NCI-H2196 treated with DMSO at 0.1 percent for 48 hours (cell line): ENCODE results near the gene ATOH8.

Source experiments
- DNase-seq: peaks from one replicate; lab custom pipeline; 2025; ENCODE audit not compliant: unreplicated experiment; lab: John Stamatoyannopoulos, UW

The ATOH8 gene

DNA sequence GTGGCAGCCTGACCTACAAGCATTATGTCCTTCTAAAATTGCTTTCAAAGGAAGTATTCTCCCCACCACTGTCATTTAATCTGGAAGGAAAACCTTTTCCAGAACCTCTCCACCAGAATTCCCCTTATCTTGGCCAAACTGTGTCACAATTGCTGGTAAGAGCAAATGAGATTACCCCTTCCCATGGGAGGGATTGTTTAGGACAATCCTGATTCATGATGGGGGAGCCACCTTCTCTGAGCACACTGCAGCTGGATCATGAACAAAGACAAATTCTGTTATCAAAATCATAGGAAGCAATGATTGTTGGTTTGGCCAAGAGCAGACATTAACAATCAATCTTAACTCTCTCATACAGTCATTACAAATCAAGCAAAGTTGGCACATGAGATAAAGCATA, 18.1 kb upstream of the ATOH8 start:
- no peak for DNase-seq

DNA sequence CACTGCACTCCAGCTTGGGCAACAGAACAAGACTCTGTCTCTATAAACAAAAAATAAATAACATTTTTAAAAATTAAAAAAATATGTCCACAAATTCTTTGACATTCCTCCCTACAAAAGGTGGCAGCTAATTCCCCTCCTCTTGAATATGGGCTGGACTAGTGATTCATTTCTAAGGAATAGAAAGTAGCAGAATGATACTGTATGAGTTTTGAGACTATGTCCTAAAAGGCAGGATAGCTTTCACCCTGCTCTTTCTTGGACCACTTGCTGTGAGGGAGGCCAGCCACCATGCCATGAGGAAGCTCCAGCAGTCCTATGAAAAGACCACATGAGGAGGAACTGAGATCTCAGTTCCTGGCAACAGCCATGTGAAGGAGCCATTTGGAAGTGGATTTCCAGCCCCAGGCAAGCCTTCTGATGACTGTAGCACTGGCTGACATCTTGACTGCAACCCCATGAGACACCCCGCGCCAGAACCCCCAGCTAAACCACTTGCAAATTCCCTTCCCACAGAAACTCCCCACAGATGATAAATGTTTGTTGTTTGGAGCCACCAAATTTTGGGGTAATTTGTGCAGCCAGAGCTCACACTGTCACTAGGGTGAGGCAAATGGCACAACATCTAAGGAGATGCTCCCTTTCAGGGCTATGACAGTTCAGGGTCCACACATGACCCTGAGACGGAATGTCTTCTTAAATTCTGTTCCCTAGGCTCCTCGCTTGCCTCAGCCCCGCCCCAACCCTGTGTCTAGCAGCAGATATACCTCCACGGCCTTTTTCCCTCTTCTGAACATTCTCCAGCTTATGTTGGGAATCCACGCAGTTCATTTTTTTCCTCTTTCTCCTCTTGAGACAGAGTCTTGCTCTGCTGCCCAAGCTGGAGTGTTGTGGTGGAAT, 17.1 kb upstream of the ATOH8 start:
- no peak for DNase-seq

DNA sequence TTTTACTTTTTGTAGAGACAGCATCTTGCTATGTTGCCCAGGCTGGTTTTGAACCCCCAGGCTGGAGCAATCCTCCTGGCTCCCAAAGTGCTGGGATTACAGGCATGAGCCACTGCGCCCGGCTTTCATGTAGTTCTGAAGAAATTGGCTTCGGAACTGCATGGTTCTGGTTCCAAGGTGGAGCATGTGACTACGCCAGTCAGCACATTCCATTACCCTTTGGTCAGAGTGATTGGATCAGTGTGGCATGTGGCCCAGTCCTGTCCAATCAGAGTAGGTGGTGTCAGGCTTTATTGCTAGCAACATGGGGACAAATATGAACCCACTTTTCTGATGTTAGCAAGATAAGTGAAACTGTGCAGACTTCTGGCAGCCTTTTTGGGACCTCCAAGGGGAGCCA, 16.3 kb upstream of the ATOH8 start:
- DNase-seq = no peak

DNA sequence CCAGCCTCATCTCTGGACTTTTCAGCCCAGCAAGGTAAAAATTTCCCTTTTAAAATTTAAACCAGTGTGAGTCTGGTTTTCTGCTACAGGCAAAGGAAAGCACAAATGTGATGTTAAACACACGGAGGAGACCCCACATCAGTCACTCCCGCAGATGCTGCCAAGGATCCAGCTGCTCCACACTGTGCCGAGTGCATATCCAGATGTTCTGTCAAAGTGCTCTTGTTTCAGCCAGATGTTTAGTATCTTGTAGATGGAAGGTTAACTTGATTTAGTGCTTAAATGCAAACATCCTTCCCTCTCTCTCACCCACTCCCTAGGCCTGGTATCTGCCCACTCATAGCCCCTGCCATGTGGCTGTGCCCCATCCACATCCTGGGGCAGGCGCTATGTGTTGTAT, 15.8 kb upstream of the ATOH8 start:
- DNase-seq = no peak

DNA sequence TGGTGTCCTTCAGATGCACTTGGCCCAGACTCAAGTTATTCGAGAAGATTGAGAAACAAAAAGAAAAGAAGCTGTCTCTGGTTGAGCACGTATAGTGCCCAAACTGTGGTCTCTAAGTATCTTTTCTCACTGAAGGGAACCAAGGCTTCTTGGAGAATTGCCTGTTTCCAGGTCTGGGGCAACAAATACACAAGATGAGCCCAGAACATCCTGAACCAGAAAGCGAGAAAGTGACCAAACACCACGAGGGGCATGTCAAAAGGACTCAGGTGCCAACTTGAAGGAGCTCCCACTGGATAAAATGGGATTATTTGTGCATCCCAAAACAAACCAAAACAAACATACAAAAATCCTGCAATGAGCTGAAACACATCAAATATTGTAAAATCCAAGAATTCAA, 13.6 kb upstream of the ATOH8 start:
- no peak for DNase-seq

DNA sequence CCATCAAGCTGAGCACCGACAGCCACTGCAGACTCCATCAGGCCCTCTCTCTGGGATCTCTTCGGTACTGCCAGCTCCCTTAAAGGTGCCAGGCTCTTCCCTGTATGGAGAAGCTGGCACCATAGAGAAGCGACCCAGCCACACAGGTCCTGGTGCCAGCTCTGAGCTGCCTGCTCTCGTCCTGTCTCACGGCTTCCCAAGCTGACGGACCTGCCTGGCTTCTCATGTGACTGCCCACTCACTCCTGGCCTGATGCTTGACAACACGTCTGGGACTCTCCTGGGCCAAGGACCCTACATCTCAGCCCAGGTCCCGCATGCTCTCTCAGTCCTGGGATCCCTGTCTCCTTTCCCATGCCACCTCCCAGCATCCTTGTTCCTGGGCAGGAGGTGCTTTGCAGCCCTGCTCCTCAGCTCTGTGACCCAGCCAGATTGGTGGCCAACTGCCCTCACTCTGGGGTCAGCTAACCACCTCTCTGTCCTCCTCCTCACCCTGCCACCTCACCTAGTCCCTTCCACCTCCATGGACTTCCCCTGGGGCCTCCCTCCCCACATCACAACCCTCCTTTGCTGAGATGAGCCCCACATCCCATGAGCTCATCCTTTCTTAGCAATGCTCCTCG, 12.5 kb upstream of the ATOH8 start:
- DNase-seq = no peak

DNA sequence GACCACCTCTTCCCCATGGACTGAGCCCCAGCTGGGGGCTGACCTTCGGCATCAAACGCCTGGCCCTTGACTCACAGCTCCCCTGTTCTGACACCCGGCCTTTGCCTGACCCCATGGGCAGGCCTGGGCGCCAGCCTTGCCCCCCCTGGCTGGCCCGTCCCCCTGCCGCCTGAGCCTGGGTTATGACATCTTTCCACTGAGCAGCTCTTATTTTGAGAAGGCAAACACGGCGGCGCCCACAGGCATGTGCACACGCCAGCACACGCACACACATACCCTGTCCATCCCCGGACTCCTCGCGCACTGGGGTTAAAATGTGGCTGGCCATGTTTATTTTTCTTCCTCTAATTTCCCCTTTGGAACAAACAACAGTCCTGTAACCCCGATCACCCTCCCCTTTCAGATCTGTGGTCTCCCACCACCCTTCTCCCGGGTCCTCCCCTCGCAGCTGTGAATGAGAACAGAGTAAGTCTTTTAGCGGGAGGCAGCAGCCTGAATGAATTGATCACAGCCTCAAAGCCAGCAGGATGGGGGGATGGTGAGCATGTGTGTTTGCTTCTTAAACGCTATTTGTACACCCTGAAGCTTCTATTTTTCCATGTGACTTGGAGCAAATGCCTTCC, 11.8 kb upstream of the ATOH8 start:
- DNase-seq = peak; percentile 29

DNA sequence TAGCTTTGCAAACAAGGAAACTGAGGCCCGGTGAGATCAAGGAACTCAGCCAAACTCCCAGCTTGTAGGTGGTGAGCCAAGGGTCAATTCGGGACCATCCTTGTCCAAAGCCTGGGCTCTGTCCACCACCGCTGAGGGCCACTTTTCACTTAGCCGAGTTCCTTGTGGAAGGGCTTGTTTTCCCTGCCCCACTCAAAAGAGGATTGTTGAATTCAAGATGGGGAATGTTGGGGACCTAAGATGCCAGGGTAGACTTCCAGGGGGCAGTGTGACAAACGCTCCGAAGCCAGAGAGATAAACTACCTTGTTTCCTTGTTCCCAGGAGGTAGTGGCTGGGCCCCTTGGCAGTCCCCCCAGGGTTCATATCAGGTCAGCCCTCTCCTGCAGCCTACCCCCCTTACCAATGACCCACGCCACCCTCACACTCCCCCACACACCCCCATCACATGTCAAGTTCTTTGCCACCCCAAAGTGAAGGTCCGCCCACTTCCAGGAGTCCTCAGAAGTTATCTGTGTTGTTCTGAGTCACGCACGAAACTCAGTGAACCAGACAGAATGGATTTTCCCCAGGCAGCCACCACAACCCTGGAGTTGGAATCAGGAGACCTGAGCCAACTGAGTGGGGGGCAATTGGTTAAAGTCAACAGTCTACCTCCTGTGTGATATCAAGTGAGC, 10.3 kb upstream of the ATOH8 start:
- DNase-seq = no peak

DNA sequence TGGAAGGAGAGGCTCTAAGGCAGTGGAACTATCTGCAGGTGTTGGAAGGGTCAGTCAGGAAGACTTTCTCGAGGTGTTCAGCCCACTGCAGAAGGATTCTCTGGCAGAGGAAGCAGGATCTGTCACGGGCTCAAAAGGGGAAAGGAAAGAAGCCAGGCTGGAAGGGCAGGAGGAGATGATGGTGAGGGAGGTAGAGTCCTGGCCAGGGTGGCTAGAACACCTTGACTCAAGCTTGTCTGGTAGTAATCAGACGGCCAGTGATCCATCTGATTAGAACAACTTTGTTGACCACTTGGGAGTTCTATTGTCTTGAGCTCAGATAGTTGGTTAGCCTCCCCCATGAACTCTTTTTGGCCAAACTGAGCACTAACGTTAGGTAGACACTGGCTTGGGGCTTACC, 9.7 kb upstream of the ATOH8 start:
- no peak for DNase-seq

DNA sequence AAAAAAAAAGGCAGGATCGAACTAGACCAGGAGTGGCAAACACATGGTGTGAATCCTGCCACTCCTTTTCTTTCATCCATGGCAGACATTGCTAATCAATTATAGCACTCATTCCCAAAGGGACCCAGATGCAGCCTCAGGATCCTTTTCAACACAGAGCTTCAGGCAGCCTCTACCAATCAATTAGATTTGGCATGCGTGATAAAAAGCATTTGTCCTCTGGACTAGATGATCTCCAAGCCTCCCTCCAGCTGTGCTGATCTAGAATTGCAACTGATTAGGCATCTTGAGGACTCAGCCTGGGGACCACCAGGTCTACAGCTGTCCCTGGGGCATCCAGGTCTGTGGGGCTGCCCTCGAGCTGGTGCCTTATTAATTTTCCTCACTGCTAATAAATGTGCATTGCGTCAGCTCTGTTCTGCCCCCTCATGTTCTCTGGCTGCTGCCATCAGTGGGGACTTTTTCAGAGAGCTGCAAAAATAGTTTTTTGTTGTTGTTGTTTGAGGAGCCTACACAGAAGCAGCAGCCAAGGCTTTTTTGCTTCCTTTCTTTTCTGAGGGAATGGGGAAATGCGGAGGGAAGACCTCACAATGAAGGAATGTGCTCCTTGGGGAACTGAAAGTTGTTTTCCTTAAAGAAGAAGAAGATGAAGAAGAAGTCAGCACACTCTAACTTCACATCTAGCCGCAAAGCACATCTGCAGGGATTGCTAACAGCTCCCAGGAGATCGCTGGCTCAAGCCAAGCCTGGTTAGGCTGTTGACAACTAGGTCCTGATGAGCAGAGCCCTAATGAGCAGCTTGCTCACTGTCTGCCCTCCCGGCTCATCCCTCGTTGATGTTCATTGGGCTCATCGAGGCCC, 8.8 kb upstream of the ATOH8 start:
- no peak for DNase-seq

DNA sequence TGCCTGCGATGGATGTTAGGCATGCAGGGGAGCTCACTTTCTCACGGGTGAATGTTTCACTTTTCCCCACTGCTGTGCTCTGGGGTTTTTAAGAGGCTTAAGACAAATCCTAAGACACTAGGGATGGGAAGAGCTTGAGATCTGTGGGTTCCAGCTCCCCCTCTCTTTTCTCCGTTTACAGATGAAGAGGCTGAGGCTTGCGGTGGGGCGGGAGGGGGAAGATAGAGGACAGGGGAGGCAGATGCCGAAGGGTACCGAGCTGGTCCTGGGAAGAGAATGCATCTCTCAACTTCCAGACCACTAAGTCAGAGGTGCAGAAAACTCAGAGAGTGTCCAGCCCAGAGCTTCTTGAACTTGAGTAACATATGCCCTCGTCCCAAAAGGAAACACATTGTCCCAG, 8.2 kb upstream of the ATOH8 start:
- no peak for DNase-seq

DNA sequence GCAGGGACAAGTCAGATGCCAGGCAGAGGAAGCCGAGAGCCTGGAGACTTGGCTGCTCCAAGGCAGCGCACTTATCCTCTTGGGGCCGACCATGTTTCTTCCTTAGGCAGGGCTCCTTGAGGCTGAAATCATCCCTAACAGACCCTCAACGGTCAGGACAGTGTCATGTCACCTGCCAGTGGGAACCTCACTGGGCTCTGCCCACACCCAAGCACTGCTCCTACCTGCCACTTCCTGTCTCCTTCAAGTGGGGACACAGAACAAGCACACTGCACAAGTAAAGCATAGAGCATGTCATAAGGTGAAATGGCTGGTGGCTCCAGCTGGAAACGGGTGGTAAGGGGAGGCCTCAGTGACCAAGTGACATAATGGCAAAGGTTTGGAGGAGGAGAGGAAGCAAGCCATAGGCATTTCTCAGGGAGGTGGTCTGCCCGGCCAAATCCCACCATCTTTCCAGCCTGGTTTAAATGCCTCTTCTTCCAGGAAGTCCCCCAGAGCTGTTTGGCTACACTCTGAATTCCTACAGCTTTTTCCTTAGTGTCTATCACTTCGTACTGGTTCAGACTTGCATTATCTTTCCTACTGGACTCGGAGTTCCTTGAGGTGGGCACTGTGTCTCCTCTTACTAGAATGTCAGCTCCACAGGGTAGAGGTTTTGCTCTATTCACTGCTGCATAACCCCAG, 7.3 kb upstream of the ATOH8 start:
- no peak for DNase-seq

DNA sequence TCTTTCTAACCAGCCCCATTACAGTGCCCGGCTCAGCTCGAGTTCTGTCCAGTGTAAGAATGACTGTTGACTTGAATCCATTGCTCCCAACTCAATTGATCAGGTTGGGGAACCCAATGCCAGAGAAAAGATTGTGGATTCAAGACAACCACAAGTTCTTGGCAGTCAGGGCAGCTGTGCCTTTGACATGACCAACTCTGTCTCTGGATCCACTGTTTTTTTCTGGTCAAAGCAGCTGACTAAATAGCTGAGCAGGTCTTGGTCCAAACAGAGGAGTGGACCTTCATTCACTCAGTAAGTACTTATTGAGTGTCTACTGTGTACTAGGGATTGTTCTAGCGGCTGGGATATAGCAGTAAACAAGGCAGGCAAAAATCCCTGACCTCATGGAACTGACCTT, 6.3 kb upstream of the ATOH8 start:
- DNase-seq = no peak

DNA sequence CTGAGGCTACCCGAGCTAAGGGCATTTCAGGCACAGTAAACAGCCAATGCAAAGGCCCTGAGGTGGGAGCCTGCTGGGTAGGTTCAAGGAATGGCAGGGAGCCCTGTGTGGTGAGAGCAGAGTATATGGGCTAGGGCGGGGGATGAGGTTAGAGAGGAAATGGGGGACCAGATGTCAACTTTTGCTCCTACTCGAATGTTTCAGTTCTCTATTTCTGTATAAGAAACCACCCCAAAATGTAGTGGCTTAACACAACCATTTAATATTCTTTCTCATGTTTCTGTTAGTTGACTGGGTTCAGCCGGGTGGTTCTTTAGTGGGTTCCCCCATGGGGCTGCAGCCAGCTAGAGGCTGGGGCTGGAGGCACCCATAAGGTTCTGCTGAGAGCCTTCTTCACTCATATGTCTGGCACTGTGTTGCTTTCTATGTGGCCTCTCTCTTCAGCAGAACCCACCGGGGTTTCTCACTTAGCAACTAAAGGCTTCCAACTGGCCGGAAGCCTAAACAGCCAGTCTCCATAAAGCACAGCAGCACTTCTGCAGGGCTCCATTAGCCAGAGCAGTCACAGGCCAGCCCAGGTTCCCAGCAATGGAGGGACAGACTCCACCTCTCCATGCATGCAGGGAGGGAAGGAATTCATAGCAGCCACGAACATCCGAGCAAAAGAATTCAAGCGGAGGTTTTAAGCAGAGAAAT, 5.6 kb upstream of the ATOH8 start:
- DNase-seq = no peak

DNA sequence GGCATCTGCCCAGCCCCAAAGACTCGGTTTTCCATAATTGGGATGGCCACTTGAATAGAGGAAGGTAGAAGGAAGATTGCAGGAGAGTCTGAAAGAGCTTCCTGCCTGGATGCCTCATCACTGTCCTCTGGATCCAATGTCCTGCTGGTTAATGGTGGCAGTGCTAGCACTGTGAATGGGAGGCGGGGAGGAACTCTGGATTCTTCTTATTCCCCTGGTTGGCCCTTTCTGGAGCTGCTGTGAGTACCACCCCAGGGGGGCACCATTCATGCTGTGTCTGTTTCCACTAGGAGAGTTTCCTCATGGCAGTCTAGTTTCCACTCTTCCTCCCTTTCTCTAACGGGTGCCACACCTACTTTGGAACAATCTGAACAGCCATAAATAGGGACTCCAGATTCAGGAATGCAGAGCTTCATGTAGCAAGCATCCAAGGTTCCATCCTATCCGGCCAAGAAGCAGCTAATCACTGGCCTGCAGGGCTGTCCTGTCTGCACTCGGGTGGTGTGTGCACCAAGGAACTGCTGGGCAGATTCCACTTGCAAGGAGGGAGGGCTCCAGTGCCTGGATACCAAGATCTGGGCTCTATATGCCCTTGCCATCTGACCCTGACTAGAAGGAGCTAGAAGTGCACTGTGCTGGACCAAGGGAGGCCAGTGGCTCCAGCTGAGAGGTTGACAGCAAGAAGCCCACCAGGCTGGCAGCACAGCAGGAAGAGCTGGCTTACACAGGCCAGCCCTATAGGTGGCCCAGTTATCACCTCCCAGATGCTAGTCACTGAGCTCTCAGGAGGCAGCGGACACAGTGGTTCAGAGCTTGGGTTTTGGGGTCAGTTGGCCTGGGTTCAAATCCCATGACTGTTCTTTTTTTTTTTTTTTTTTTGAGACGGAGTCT, 4.6 kb upstream of the ATOH8 start:
- no peak for DNase-seq

DNA sequence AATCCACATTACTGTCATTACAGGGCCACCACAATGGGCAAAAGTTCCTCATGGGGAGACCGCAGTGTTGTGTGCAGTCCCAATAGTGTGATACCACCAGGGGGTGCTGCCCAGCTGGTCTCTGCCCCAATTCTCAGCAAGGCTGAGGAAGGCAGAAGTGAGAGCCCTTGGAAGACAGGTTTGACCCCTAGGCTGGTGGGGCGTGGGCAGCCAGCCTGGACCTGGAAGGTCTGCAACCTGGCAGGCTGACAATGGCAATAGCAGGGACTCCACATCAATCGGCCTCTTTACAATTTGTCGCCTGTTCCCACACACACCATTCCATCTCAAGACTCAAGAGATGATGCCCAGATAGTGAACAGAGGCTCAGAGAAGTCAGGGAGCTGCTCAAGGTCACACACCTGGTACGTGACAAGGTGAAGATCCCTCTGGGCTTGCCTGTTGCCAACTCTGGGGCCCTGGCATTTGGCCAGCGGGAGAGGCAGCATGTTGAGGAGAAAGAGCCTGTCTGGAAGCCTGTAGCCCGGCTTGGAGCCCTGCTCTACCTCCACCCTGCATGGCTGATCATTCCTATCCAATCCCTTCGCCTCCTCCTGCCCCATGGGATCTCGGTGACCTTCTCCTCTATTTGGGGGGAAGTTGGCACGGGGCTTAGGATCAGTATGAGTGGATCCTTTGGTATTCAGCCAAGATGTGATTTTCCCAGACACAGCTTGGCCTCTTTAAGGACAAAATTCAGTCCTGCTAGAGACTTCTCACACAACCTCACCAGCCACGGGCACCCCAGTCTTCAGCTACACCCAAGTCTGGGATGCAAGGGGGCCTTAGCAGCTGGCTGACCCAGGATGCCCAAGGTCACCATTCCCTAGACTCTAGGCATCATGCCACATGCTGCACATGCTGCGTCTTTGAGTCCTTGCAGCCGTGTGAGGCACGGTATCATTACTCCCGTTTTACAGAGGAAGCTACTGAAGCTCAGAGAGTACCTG, 2.9 kb upstream of the ATOH8 start:
- peak; percentile 14 for DNase-seq

DNA sequence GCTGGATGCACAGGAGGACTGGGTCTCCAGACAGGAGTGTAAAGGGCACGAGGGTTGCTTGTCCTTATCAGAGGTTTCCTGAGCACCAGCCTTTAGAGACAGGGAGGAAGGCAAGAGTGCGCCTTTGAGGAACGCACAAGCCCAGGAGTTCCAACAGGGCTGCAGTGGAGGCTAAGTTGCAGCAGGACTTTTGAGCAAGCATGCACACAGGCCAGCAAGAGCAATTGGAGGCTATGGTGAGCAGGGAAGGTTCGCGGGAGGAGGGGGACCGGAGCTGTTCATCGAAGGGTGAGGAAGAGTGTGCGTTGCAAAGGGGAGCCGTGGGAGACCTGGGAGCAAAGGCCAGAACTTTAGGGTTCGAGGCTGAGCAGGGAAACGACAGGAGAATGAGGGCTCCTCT, 2.2 kb upstream of the ATOH8 start:
- DNase-seq = no peak
